Measurements from ENCODE around the gene SECISBP2.

The SECISBP2 gene

GRCh38 chr9:89378541-89378940 lies 60.2 kb downstream of the SECISBP2 start:
- TF ChIP-seq CEBPB (IDR thresholded peaks at IDR 0.05) (no peak), YY1 (IDR thresholded peaks at IDR 0.05; ENCODE audit: low read depth) (no peak), MAX (IDR thresholded peaks at IDR 0.05) (no peak), TAF1 (IDR thresholded peaks at IDR 0.05; ENCODE audit: low read depth) (no peak), EGR1 (IDR thresholded peaks at IDR 0.05) (no peak)

- TF ChIP-seq USF1 (IDR thresholded peaks at IDR 0.05) (no peak), REST (IDR thresholded peaks at IDR 0.05; ENCODE audit: low read depth) (no peak), EGR1 (IDR thresholded peaks at IDR 0.05) (no peak), YY1 (IDR thresholded peaks at IDR 0.05; ENCODE audit: low read depth) (no peak), RAD21 (IDR thresholded peaks at IDR 0.05; ENCODE audit: low read depth) (no peak), FOXM1 (IDR thresholded peaks at IDR 0.05; ENCODE audit: borderline replicate concordance, low read depth) (no peak), MAX (IDR thresholded peaks at IDR 0.05) (no peak)
Measured at GRCh38 chr9:89379031-89379430, 60.7 kb downstream of the SECISBP2 start.

- TF ChIP-seq USF1 (IDR thresholded peaks at IDR 0.05) = no peak
Measured at GRCh38 chr9:89379508-89380115, 61.3 kb downstream of the SECISBP2 start.

GRCh38 chr9:89380437-89381307 lies 62.4 kb downstream of the SECISBP2 start:
- TF ChIP-seq USF1 (IDR thresholded peaks at IDR 0.05) = no peak
- no peak for TF ChIP-seq RAD21 (IDR thresholded peaks at IDR 0.05; ENCODE audit: low read depth)
- no peak for TF ChIP-seq FOXM1 (IDR thresholded peaks at IDR 0.05; ENCODE audit: borderline replicate concordance, low read depth)
- TF ChIP-seq NFIC (IDR thresholded peaks at IDR 0.05) = no peak
- TF ChIP-seq TEAD4 (IDR thresholded peaks at IDR 0.05) = no peak
- no peak for TF ChIP-seq ZBTB7A (IDR thresholded peaks at IDR 0.05; ENCODE audit: low read depth)
- no peak for TF ChIP-seq MAX (IDR thresholded peaks at IDR 0.05)
- no peak for TF ChIP-seq CEBPB (IDR thresholded peaks at IDR 0.05)
- TF ChIP-seq YY1 (IDR thresholded peaks at IDR 0.05; ENCODE audit: low read depth) = no peak
- no peak for TF ChIP-seq TCF12 (IDR thresholded peaks at IDR 0.05; ENCODE audit: low read depth)
- no peak for TF ChIP-seq CREB1 (IDR thresholded peaks at IDR 0.05; ENCODE audit: low read depth)
- TF ChIP-seq EP300 (IDR thresholded peaks at IDR 0.05; ENCODE audit: borderline replicate concordance) = no peak
- TF ChIP-seq TAF1 (IDR thresholded peaks at IDR 0.05; ENCODE audit: low read depth) = no peak
- no peak for TF ChIP-seq REST (IDR thresholded peaks at IDR 0.05; ENCODE audit: low read depth)
- no peak for TF ChIP-seq EGR1 (IDR thresholded peaks at IDR 0.05)

- TF ChIP-seq EP300 (IDR thresholded peaks at IDR 0.05; ENCODE audit: borderline replicate concordance) = no peak
- TF ChIP-seq CEBPB (IDR thresholded peaks at IDR 0.05) = no peak
- TF ChIP-seq USF1 (IDR thresholded peaks at IDR 0.05) = no peak
- TF ChIP-seq TEAD4 (IDR thresholded peaks at IDR 0.05) = no peak
- no peak for TF ChIP-seq EGR1 (IDR thresholded peaks at IDR 0.05)
- no peak for TF ChIP-seq MAX (IDR thresholded peaks at IDR 0.05)
- TF ChIP-seq TAF1 (IDR thresholded peaks at IDR 0.05; ENCODE audit: low read depth) = no peak
- no peak for TF ChIP-seq FOXM1 (IDR thresholded peaks at IDR 0.05; ENCODE audit: borderline replicate concordance, low read depth)
- no peak for TF ChIP-seq REST (IDR thresholded peaks at IDR 0.05; ENCODE audit: low read depth)
- TF ChIP-seq CREB1 (IDR thresholded peaks at IDR 0.05; ENCODE audit: low read depth) = no peak
- TF ChIP-seq NFIC (IDR thresholded peaks at IDR 0.05) = no peak
- no peak for TF ChIP-seq TCF12 (IDR thresholded peaks at IDR 0.05; ENCODE audit: low read depth)
- no peak for TF ChIP-seq ZBTB7A (IDR thresholded peaks at IDR 0.05; ENCODE audit: low read depth)
- TF ChIP-seq RAD21 (IDR thresholded peaks at IDR 0.05; ENCODE audit: low read depth) = no peak
- no peak for TF ChIP-seq YY1 (IDR thresholded peaks at IDR 0.05; ENCODE audit: low read depth)
Measured at GRCh38 chr9:89381308-89381609, 63.0 kb downstream of the SECISBP2 start.

All from Ishikawa (cell line).